CD4-positive, alpha-beta T cell treated with Interleukin-12 subunit alpha and Interleukin-12 subunit beta, for 1 hour (primary cell): ENCODE data around the gene CDKL5.

Experiments used
- DNase-seq: peaks from one replicate; pipeline ENCODE4 v3.0.0-alpha.2; 2020

The CDKL5 gene

DNA sequence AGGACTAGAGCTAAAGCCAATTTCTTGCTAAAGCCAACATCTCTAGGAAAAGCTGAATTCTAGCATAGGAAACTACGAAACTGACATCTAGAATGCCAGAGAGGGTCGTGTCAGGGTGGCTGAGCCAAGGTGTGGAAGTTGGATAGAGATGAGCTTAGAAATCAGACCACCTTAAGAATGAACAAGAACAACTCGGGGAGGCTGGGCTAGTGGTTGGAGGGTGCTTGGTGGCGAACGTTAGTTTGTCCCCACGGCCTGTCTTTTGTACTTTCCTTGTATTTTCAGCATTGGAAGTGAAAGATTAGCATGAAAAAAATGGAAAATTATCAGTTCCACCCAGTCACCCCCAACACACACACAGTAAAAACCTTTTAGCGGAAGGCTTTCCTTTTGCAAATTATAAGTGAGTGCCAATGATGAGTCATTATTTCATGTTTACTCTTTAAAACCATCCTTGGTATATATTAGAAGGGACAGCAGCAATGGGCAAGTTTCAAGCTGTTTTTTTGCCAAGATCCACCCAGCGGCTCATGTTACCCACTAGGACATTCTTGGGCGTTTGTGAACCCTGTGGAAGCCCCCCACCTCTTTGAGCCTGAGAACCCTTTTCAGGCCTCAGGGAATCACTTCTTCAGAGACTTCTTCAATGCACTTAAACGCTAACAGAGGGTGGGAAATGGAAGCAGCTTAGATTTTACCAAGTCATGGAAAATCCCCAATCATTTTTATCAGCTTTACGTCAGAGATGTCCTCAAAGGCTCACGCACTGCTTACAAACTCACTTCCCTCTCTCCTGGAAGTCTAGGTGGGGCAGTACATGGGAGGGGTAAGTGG, 277.2 kb downstream of the CDKL5 start:
- DNase-seq, result no peak
